GM21423 (cell line): ENCODE measurements around the gene TMEM201.

Experiments
- ATAC-seq: cut with Tn5 transposase; IDR thresholded peaks from one replicate; pipeline ENCODE4 v1.9.1; 2021; ENCODE audit warnings: mild to moderate bottlenecking, moderate library complexity; ENCODE audit not compliant: unreplicated experiment

TMEM201 gene

DNA sequence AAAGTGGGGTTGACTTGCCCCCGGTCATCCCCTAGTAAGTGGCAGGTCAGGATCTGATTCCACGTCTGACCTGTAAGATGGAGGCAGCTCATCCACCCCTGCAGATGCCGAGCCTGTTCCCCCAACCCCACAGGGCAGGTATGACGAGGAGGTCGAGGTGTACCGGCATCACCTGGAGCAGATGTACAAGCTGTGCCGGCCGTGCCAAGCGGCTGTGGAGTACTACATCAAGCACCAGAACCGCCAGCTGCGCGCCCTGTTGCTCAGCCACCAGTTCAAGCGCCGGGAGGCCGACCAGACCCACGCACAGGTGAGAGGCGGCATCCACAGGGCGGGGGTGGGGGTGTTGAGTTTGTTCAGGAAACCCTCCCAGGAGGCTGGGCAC lies 9.6 kb downstream of the TMEM201 start:
- no peak for ATAC-seq

DNA sequence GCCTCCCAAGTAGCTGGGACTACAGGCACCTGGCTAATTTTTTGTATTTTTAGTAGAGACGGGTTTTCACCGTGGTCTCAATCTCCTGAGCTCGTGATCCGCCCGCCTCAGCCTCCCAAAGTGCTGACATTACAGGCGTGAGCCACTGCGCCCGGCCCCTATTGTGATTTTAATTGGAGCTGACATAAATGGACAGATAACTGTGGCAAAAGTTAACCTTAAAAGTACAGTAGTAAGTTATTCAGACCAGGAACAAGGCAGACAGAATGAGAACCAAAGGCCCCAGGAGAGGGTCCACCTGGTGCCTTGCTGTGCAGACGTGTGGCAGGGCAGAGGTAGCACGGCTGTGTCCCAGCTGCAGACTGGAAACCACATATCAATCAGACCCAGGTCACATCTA lies 11.0 kb downstream of the TMEM201 start:
- ATAC-seq, result no peak

DNA sequence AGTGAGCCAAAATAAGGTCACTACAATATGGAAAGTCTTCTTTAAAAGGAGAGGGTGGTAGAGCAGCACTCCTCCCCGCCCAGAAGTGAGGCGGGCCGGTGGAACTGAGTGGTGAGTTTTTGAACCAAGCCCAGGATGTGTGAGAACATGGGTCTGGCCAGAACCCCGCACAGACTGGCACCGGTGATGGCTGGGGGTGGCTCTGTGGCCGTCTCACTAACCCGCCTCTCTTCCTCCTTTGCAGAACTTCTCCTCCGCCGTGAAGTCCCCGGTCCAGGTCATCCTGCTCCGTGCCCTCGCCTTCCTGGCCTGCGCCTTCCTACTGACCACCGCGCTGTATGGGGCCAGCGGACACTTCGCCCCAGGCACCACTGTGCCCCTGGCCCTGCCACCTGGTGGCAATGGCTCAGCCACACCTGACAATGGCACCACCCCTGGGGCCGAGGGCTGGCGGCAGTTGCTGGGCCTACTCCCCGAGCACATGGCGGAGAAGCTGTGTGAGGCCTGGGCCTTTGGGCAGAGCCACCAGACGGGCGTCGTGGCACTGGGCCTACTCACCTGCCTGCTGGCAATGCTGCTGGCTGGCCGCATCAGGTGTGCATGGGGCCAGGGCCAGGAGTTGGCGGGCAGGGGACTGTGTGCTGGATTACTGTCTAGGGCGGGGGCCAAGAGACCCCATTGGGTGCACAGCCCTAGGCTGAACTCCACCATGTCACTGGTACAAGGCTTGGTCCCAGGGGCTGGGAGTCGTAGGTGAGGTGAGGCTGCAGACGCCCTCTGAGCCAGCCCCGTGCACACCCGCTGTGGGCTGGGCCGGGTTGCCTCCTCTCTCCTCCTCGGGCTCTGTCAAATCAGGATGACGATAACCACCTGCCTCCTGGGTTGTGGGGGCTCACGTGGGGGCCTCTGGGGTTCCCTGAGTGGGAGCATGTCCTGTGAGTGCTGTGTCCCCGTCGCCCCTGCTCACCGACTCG lies 12.4 kb downstream of the TMEM201 start:
- ATAC-seq, result no peak

DNA sequence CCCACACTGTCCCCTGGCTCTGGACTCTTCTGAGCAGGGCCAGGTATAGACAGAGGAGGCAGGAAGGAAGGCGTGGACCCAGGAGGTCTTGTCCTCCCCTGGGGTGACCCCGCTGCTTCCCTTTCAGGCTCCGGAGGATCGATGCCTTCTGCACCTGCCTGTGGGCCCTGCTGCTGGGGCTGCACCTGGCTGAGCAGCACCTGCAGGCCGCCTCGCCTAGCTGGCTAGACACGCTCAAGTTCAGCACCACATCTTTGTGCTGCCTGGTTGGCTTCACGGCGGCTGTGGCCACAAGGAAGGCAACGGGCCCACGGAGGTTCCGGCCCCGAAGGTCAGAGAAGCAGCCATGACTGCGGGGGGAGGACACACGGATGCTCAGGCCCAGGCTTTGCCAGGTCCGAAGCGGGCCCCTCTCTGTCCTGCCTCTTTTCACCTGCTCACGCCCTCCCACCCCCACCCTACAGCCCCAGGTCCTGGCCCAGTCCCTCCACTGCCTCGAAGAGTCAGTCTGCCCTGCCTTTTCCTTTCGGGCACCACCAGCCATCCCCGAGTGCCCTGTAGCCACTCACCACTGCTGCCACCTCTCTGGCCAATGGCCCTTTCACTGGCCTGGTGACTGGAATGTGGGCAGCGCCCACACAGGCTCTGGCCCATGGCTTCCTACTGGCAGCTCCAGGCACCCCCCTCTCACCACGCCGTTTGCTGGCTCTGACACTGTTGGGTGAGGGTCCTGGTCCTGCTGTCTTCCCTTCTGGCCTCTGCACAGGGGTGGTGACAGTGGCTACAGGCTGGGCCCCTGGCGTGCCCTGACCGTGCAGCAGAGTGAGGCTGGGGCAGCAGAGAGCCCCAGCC lies 13.5 kb downstream of the TMEM201 start:
- ATAC-seq, result no peak

DNA sequence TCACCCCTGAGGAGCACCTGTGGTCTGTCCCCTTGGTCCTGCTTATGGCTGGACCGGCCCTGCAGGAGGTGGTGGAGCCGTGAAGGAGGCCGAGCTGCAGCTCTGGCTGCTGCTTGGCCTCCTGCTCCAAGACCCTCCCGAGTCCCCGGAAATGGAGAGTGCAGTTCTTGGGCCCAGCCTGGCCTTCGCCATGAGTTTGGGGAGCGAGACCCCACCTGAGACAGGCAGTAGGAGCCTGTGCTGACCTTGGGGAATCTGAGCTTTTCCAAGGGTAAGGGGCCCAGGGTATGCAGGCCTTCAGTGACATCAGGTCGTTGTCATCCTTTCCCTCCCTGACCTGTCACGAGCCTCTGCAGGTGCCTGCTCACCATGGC lies 14.1 kb downstream of the TMEM201 start:
- no peak for ATAC-seq

DNA sequence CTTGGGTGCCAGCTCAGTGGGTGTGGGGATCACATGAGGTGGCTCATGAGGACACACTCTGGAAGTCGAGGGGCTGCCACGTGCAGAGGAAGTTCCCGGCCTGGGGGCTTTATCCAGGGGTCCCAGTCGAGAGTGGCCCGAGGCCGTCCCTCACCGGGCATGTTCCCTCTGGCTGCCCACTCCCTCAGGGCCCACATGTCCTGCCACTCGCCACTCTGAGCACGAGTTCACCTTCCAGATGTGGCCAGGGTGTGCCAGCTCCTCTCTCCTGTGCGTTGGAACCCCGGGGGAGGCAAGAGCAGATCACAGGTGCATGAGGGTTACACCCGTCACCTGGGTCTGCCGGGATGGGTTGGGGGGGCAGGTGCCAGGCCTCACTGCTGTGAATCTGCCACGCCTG lies 14.6 kb downstream of the TMEM201 start:
- ATAC-seq, result no peak

DNA sequence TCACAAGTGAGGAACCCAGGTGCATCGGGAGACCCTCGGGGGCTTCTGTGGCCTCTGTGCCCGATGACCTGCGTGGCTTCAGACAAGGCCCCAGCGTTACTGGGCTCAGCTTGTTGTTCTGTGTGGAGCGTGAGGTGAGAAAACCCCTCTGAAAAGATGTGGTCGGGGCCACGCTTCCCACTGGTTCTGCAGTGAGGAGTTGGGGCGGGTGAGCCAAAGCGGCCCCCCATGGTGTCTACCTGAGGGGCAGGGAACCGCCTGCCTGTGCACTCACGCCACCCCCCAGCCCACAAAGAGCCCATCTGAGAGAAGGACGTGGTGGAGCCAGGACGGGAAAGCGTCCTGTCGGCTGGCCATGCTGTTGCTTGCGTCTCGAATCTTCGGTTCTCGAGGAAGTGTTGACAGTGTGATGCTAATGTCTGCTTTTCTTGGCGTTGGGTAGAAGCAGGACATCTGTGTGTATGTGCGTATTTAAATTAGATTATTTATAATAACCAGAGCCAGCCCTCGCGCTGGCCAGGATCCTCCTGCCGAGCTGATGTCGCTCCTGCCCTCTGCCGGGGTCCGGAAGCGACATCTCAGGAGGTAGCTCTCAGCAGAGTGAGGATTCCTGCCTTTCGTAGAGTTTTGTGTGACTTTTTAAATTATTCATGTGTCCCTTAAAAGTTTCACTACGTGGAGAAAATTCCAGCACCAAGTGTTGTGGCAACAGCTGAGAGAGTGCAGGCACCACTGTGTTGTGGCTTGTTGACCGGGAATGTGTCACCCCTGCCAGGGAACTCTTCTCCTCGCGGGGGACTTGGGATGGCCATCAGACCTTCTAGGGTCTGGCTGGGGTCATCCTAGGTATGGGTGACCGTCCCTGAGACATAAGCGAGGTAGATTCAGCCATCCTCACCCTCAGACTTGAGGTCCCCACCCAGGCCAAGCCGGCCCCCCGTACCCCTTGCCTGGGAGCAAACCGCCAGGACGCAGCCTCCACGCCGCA lies 15.3 kb downstream of the TMEM201 start:
- ATAC-seq, result no peak

DNA sequence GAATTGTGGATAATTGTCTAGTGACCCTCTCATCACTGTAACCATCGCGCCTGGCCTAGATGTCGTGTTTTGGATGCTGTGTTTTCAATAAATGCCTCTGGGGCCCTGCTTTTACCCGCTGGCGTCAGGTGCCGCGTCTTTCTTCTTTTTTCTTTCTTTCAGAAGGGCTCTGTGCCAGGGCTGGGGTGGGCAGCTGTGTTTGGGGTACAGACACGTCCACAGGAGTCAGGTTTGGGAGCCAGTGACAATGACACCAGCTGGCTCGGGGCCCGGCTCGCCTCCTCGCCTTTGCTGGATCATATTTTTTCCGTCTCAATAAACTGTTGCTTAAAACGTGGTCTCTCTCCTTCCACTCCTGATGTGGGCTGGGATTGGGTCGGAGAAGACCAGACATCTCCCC lies 16.1 kb downstream of the TMEM201 start:
- ATAC-seq, result no peak

DNA sequence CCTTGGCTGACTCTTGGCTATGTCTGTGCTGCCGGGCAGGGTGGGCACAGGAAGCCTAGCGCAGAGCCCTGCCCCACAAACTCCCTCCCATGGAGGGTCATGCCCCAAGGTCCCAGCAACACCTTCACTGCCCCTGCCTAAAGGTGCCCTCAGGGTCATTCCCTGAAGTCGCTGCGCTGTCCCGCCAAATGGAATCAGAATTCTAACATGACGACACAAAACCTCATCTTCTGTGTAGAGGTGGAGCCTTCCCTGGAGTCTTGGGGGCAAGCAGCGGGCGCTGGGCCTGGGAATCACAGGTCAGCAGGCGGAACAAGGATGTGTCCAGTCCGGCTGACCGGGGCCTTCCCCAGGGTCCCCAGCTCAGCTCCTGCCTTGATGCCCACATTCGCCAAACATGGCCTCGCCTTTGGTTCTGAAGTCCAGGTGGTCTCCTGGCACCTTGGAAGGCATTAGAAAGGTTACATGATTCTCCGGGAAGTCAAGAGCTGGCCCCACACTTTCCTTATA lies 17.3 kb downstream of the TMEM201 start:
- ATAC-seq, result no peak

DNA sequence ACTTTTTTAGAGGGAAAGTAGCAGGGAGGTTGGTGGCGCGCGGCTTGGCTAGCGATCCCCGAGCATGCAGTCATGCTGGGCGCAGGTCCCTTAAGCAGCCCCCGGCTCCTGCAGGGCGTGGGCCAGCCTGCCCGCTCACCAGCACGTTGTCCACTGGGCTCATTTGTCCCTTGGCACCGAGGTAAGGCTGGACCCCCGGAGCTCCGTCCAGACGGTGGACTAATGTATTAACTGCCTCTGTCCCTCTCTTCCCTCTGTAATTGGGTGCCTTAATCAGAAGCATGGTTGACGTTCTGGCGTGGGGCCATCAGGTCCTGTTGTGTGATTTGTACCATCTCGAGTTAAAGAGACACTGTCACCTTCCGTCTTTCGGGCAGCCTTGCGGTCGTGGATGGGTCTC lies 17.7 kb downstream of the TMEM201 start:
- no peak for ATAC-seq

DNA sequence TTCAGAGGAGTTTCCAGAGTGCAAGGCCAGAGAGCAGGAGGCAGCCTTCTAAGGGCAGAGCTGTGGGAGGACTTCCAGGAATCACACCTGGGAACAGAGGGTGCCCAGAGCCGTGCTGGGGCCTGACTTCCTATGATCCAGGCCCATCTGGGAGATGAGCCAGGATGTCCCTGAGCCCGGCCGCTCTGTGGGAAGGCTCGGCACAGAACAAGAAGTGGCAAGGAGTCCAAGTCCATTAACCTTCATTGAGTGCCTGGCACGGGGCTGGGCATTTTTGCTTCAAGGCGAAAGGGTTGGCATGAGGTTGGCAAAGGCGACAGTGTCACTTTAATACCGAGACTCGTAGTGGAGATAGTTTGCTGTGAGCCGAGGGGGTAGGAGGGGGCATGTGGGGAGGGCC lies 18.2 kb downstream of the TMEM201 start:
- no peak for ATAC-seq

DNA sequence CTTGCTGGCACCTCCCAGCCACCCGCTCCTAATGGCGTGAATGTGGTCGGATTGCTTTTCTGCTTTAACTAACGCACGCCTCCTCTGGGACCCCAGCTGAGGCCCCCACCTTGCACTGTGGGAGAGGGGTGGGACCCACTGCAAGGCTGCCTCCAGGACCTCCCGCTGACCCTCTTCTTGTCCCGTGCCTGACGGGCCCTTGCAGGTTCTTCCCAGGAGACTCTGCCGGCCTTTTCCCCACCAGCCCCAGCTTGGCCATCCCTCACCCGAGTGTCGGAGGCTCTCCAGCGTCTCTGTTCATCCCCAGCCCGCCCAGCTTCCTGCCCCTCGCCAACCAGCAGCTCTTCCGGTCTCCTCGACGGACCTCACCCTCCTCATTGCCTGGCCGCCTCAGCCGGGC lies 18.6 kb downstream of the TMEM201 start:
- no peak for ATAC-seq

DNA sequence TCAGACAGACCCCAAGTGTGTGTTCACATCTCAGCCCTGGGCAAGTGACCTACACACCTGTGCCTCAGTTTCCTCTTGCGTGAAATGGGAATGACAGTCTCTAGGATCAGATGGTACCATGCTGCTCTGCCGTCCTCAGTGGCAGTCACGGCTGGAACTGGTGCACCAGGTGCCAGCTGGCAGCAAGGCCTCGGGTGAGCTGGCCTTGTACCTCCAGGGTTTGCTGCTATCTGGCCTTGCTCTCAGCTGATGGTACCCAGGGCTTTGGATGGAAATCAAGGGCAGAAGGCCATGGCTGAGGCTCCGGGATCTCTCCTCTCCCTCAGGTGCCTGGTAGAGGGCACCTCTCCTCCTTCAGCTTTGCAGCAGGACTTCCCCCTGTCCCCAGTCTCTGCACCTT lies 21.3 kb downstream of the TMEM201 start:
- no peak for ATAC-seq

DNA sequence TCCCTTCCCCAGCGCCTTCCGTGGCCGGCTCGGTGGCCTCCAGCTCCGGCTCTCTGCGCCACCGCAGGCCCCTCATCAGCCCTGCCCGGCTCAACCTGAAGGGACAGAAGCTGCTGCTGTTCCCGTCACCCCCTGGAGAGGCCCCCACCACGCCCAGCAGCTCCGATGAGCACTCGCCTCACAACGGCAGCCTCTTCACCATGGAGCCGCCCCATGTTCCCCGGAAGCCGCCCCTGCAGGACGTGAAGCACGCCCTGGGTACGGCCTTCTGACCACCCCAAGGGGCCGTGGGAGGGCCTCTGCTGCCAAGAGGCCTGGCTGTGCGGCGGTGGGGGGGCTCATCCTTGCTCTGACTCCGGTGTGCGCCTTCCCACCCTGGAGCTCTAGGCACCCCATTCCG lies 21.8 kb downstream of the TMEM201 start:
- ATAC-seq, result no peak

DNA sequence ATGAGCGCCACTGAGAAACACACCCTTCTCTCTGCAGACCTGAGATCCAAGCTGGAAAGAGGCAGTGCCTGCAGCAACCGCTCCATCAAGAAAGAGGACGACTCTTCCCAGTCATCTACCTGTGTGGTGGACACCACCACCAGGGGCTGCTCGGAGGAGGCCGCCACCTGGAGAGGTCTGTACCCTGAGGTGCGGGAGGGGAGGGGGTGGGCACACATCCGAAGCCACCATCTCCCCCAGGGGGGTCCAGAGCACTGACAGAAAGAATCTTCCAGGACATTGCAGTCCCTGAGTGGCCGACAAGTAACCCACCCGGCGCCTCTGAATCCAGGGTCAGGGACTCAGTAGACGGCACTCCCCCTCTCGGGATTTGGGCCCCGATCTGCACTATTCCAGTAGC lies 23.0 kb downstream of the TMEM201 start:
- ATAC-seq, result no peak

DNA sequence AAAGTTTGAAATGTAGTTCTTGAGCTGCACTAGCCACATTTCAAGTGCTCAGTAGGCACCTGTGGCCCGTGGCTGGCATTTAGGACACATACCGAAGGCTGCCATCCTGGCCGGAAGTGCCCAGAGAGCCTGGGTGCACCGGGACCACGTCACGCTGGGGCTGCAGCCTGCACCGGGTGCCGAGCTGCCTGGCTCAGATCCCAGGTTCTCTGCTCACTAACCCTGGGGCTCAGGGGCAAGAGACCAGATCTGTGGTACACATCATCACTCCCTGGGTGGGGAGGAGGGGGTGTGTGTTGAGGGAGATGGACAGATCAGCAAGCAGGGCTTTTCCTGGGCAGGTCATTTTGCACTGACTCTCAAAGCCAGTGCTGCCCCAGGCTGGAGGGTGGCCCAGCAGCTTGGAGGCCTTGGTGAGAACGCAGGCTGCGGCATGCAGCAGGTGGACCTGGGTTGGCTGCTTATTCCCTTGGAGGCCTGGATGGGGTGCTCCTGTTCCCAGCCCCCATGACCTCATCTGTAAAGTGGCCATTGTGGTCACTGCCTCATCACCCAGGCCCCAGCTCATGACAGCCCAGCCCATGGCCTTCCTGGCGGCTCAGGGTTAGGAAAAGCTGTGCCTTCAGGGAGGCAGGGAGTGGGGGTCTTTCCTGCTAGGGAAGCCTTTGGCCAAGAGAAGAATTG lies 23.6 kb downstream of the TMEM201 start:
- ATAC-seq, result no peak

DNA sequence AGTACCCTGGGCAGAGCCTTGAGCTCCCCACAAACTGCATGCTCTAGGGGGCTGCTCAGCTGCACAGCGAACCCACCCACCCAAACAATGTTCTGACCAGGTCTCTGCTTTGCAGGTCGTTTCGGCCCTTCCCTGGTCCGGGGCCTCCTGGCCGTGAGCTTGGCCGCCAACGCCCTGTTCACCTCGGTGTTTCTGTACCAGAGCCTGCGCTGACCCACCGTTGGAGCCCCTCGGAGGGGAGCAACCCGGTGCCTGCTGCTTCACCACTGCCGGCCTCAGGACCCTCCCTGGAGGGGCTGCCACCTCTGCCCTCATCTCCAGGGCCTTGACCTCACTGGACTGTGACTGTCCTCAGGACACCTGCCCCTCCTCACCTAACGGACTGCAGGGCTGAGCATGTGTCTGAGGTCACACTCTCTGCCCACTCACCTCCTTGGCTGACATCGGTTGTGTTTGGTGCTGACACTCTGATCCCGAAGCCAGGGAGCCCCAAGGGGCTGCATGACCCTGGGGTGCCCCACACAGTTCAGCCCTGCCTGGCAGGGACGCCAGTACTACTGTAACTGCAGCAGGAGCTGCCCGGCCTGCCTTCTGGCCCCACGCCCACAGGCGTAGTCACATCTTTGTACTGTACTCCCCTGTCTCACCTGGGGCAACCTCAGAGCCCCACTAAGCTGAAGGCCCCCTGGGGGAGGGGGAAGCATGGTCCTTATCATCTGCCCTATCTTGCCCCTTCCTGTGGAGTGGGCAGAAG lies 24.3 kb downstream of the TMEM201 start:
- no peak for ATAC-seq

DNA sequence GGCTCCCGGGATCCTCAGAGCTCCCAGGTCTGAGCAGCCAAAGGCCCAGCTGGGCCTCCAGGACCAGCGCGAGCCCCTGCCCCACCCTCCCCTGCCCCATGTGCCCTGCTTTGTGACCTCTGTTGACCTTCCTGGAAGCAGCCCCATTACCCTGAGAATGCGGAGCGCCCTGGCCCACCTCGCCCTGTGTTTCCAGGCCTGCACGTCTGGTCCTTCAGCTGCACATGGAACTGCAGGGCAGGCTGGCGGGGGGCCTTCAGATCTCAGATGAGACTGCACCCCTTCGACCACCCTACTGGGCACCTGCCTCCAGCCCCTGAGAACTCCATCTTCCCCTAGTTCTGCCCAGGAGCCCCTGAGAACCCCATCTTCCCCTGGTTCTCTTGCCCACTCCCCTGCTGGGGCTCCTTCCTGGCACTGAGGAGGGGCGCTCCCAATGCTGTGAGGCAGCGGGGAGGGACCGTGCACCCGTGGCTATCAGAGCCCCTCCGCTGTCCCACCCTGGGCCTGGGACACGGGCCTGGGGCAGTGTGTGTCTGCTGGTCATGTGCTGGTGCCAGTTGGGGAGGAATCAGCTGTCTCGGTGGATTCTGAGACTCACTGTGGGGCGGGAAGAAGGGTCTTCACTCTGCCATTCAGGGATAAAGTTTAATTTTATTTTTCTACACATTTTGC lies 25.1 kb downstream of the TMEM201 start:
- no peak for ATAC-seq
